Measurements from ENCODE around the gene CRISPLD2.
"Not testable (repeated sequence)": the region's sequence is repeated elsewhere in the genome, so short reads cannot be mapped to it uniquely, and the experiment has no call there.

The CRISPLD2 gene

GRCh38 chr16:84868829-84869472, 49.2 kb downstream of the CRISPLD2 start:
- Histone ChIP-seq H3K36me3 (replicated peaks) (peaks cover 39% of the 10 kb centered on the region), H3K27ac (no peak overlapping the region), H3K4me3 (ENCODE audit: low read depth, low read length) (no peak overlapping the region), H3K27me3 (replicated peaks) (no peaks in the 10 kb centered on the region)
- no peak for DNase-seq
- no peak for TF ChIP-seq CTCF (IDR thresholded peaks at IDR 0.05; ENCODE audit: low read depth, low read length, missing control alignments)
- in situ Hi-C loops (cut with HindIII; ENCODE audit: low pct_ligation_motif_present, low sequenced_read_pairs) = no loop called here

GRCh38 chr16:84869473-84869845, 49.7 kb downstream of the CRISPLD2 start:
- H3K4me3 ChIP-seq (ENCODE audit: low read depth, low read length) = no peak overlapping the region
- in situ Hi-C loops (cut with HindIII; ENCODE audit: low pct_ligation_motif_present, low sequenced_read_pairs) = no loop called here
- no peak for TF ChIP-seq CTCF (IDR thresholded peaks at IDR 0.05; ENCODE audit: low read depth, low read length, missing control alignments)
- H3K27me3 ChIP-seq (replicated peaks) = no peaks in the 10 kb centered on the region
- no peak for DNase-seq
- no peak overlapping the region for H3K27ac ChIP-seq
- peaks cover 39% of the 10 kb centered on the region for H3K36me3 ChIP-seq (replicated peaks)

GRCh38 chr16:84872971-84873370, 53.2 kb downstream of the CRISPLD2 start:
- H3K4me3 ChIP-seq (ENCODE audit: low read depth, low read length); DNase-seq; H3K27me3 ChIP-seq (replicated peaks); in situ Hi-C loops (cut with HindIII; ENCODE audit: low pct_ligation_motif_present, low sequenced_read_pairs); H3K27ac ChIP-seq: not testable (repeated sequence)
- peaks cover 35% of the 10 kb centered on the region for H3K36me3 ChIP-seq (replicated peaks)

GRCh38 chr16:84874004-84874435, 54.2 kb downstream of the CRISPLD2 start:
- Histone ChIP-seq H3K27me3 (replicated peaks) (no peaks in the 10 kb centered on the region), H3K36me3 (replicated peaks) (peaks cover 29% of the 10 kb centered on the region), H3K27ac (peak overlapping the region; percentile 13), H3K4me3 (ENCODE audit: low read depth, low read length) (no peak overlapping the region)
- no peak for TF ChIP-seq CTCF (IDR thresholded peaks at IDR 0.05; ENCODE audit: low read depth, low read length, missing control alignments)
- in situ Hi-C loops (cut with HindIII; ENCODE audit: low pct_ligation_motif_present, low sequenced_read_pairs) = no loop called here
- no peak for DNase-seq

GRCh38 chr16:84874553-84874952, 54.8 kb downstream of the CRISPLD2 start:
- in situ Hi-C loops (cut with HindIII; ENCODE audit: low pct_ligation_motif_present, low sequenced_read_pairs) = no loop called here
- Histone ChIP-seq H3K4me3 (ENCODE audit: low read depth, low read length) (no peak overlapping the region), H3K36me3 (replicated peaks) (peaks cover 25% of the 10 kb centered on the region), H3K27ac (peak overlapping the region; percentile 13), H3K27me3 (replicated peaks) (no peaks in the 10 kb centered on the region)
- DNase-seq = no peak
- no peak for TF ChIP-seq CTCF (IDR thresholded peaks at IDR 0.05; ENCODE audit: low read depth, low read length, missing control alignments)

- H3K4me3 ChIP-seq (ENCODE audit: low read depth, low read length) = no peak overlapping the region
- in situ Hi-C loops (cut with HindIII; ENCODE audit: low pct_ligation_motif_present, low sequenced_read_pairs) = no loop called here
- peaks cover 22% of the 10 kb centered on the region for H3K36me3 ChIP-seq (replicated peaks)
- DNase-seq = no peak
- TF ChIP-seq CTCF (IDR thresholded peaks at IDR 0.05; ENCODE audit: low read depth, low read length, missing control alignments) = no peak
- H3K27ac ChIP-seq = peak overlapping the region; percentile 11
- no peaks in the 10 kb centered on the region for H3K27me3 ChIP-seq (replicated peaks)
Observed at GRCh38 chr16:84874983-84875382, 55.2 kb downstream of the CRISPLD2 start.

Data from brain microvascular endothelial cell (primary cell).